RKO (cell line): ENCODE results near the gene CDH12.

Experiments used
- DNase-seq: peaks from one replicate; pipeline ENCODE4 v3.0.0-alpha.2; 2016; ENCODE audit warnings: low spot score

The CDH12 gene

DNA sequence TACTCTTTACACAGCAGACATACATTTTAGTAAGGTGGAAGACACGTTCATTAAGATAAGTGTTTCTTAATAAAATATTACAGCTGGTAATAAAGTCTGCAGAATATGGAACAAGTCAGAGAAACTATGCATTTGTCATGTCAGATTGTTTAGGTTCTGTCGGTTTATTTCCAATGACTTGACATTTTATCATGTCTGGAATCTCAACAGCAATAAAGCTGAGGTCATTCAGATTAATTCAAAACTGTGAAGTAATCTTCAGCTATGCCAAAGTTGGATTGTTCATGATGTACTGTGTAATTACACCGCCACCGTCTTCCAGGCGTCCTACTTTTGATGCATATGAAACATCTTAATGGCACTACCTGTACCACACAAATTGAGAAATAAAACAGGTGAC lies 1032.6 kb downstream of the CDH12 start:
- no peak for DNase-seq

DNA sequence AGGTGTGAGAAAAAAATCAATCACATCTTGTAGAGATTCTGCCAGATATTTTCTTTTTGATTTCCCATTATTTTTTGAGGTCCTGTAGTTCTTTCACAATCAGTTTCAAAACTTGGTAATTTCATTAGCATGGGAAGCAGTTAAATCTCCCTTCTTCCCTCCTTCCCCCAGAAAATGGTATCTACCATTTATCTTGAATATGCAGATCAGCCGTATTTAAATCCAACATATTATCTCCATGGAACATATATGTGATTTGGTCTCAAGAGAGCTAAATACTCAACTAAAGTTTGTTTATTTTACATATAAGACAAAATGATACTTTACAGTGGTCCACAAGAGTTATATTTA lies 1034.8 kb downstream of the CDH12 start:
- DNase-seq: no peak

DNA sequence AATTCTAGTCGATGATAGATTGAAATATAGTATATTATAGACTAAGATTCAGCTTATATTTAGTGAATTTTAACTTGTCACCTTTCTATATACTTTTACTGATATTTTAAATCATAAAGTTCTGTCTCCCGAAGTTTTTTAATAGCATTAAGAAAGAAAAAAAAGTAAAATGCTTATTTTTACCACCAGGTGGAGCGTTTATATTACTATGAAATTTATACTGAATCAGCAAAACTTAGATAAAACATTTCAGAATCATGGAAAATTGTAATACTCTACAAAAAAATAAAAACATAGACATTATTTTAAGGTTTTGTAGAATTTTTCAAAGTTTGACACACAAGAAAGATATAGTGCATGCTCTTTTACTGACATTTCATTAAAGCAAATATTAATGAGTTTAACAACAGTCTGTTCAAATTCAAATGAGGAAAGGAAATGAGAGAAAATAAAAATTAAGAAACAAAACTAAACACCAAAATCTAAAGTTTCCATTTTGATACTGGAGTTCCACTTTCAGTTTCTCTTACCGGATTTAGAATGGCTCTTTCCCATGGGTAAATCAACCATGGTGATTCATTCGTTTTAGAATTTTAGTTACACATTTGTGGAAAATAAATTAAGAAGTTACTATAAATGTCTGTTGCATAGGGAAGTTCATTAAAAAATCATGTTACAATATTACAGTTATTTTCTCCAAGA lies 1035.3 kb downstream of the CDH12 start:
- DNase-seq: peak; percentile 51

- DNase-seq: peak; percentile 72
These were observed 1042.3 kb downstream of the CDH12 start for GRCh38 chr5:21810737-21811316.

GRCh38 chr5:21809611-21810010 lies 1043.5 kb downstream of the CDH12 start:
- DNase-seq: no peak

DNA sequence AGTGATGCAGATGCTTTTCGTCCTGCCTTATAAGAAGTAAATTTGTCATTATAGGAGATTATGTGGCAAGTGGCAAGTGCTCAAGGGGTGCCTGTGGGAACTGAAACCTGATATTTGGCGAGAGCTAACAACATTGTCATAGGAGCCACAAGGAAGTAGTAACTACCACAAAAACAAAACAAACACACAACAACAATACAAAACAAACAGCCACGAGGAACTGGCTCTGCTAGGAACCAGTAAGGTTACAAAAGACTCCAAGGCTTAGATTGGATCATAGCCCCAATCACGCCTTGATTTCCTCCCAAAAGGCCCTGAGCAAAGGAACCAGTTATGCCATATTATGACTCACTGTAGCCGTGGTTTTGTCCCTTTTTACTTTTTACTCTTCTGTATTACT lies 1045.2 kb downstream of the CDH12 start:
- DNase-seq: no peak

DNA sequence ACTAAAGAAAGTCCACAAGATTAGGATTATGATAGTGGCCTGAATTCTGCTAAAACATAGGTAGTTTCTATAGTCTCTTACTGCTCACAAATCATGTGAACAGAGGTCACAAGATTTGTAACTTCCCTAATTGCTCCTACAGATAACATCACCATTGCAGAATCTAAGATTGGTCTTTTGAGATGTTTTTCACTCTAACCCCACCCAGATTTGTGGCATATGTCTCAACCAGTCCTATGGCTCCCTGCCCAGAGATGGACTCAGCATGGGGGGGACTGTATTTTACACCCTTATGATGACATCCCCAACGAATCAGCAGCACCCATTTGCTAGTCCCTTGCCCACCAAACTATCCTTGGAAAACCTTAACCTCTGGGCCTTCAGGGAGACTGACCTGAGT lies 1046.2 kb downstream of the CDH12 start:
- peak; percentile 59 for DNase-seq

- no peak for DNase-seq
These were observed 1046.9 kb downstream of the CDH12 start for GRCh38 chr5:21806271-21806670.

DNA sequence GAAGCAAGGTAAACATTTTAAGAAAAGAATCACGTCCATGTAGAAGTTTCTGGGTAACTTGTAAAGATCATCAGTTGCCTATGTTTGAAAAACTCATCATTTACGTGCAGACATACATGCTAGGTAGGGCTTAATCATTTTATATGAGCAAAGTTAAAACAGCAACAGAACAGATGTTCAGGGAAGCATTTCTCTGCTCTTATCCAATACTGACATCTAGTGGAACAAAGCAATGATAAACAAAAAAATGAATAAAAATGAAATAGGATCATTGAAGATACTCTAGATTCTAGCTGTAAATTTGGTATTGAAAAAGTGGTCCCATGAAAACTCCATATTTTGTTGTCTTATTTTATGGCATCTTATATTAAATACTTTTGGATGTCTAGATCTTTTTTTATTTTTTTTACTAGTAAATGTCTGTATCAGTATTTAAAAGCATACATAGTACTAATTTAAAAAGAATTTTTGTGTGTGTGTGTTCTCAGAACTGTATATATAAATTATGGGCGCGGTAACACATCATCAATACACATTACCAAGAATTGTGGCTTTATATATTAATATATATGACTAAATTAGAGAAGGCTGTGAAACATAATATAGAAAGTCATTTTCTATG lies 1050.2 kb downstream of the CDH12 start:
- DNase-seq: peak; percentile 61

- DNase-seq: no peak
These were observed 1051.0 kb downstream of the CDH12 start for GRCh38 chr5:21802100-21802499.

DNA sequence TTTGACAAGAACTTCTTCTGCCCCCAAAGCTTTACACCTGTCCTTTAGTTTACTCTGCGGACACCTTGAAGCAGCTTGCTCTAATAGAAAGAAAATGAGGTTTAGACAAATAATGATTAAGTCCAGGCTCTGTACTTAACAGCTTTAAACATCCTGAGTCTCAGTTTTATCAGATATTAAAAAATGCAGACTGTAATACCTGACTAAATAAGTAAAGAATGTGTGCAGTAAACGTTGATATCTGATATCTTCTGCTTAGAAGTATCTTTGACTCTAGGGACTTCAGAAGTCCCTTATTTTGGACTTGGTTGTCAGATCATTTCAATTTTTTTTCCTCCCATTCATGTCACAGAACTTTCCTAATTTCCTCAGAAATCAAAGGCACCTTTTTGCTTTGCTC lies 1060.4 kb downstream of the CDH12 start:
- DNase-seq: no peak

- no peak for DNase-seq
These were observed 1061.8 kb downstream of the CDH12 start for GRCh38 chr5:21791304-21791703.

GRCh38 chr5:21784487-21784886 lies 1068.7 kb downstream of the CDH12 start:
- no peak for DNase-seq

DNA sequence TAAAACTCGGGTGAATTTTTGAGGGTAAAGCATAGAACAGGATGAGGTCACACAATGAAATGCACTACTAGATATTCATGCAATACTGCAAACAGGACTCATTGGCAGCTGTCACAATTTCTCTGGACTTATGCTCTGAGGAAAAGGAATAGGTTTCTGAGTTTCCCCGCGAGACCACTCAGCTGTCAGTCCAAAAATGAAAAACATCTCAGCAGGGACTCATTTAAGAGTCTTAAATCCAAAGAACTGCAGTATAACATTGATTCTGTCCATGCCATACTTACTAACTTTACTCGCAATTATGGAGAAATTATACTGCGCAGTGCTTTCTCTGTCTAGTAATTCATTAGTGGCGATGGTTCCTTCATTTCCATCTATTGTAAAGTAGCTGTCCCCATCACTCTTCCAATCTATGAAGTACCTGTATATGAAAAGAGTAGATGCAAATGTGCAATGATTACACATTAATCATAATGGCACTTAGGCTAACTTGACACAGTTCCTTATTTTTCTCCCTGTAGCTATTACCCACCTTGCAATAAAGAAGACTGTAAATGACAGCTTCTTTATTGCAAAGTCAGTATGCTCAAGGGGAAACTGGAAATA lies 1070.0 kb downstream of the CDH12 start:
- no peak for DNase-seq

DNA sequence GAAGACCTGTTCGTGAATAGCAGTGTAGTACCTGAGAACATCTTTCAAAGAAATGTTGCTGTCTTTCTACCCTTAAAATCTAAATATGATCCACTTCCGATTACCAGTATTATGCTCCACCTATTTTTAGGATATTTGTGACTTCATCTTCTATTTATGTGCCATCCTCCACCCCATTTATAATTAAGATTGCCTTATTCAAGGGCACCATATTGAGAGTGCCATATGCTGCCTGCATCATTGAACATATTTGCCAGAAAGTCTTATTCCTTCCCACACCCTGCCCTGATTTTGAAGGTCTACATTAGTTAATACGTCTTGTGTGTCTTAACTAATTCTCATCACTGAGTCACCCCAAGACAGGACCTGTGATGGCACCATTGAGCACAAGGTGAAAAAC lies 1076.7 kb downstream of the CDH12 start:
- DNase-seq: no peak

- peak; percentile 49 for DNase-seq
These were observed 1078.3 kb downstream of the CDH12 start for GRCh38 chr5:21774801-21775200.

DNA sequence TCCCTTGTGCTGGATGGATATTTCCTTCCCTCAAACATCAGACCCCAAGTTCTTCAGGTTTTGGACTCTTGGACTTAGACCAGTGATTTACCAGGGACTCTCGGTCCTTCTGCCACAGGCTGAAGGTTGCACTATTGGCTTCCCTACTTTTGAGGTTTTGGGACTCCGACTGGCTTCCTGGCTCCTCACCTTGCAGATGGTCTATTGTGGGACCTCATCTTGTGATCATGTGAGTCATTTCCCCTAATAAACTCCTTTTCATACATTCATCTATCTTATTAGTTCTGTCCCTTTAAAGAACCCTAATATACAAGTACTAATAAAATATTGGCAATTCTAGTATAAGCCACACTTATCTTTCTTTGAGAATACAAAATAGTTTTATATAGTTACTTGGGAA lies 1078.9 kb downstream of the CDH12 start:
- DNase-seq: no peak

DNA sequence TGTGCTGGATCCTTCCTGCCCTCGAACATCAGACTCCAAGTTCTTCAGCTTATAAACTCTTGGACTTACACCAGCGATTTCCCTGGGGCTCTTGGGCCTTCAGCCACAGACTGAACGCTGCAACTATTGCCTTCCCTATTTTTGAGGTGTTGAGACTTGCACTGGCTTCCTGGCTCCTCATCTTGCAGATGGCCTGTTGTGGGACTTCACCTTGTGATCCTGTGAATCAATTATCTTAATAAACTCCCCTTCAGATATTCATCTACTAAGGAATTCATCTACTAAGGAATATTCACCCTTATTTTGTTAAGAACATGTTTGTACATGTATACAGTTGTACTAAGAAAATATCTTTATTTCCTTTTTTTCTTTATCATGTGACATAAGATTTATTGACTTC lies 1079.7 kb downstream of the CDH12 start:
- no peak for DNase-seq

- DNase-seq: no peak
These were observed 1087.7 kb downstream of the CDH12 start for GRCh38 chr5:21765406-21765805.

DNA sequence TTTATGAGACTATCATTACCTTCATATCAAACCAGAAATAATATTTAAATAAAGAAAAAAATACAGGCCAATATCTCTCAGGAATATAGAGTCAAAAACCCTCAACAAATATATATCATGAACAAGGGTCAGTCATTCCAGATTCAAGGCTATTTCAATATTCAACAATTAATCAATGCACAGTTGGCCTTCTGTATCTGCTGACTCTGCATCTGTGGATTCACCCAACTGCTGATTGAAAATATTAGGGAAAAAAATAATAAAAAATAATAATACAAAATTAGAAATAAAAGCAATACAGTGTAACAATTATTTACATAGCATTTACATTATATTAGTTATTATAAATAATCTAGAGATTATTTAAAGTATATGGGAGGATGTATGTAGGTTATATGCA lies 1114.0 kb downstream of the CDH12 start:
- no peak for DNase-seq

- DNase-seq: no peak
These were observed 1129.6 kb downstream of the CDH12 start for GRCh38 chr5:21723500-21723899.

GRCh38 chr5:21711866-21712758 lies 1141.0 kb downstream of the CDH12 start:
- peak; percentile 16 for DNase-seq
